ENCODE data around the gene RTN4R. TPM values are rescaled to one million over a fixed set of nuclear protein-coding genes. Genes with fewer than 3 reads are reported as not detected.

The RTN4R gene
- total RNA-seq, 4 donors from 2014 or later: 5.0 to 12.9 TPM; not detected in 2

DNA sequence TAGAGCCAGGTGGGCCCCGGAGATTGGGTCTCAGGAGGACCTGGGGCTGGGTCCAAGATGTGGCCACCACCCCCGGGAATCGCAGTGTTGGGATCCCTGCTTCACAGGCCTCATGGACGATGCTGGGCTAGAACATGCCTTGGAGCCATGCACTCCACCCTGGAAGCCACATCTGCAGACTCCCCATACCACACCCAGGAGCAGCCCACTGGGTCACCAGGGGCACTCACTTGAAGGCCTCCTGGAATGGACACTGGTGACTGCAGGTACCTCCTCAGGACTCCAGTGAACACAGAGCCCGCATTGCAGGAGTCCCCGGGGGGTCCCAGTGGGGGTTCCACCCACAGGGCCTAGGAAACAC lies 25.0 kb downstream of the RTN4R start:
- no peaks in the 10 kb centered on the region for H3K36me3 ChIP-seq
- peaks cover 0 to 37% of the 10 kb centered on the region in 2 donors for H3K4me1 ChIP-seq
- H3K27me3 ChIP-seq: no peaks in the 10 kb centered on the region
- no peak overlapping the region for H3K4me3 ChIP-seq
- no peak for DNase-seq
- H3K27ac ChIP-seq: no peak overlapping the region
- no peak for TF ChIP-seq POLR2A (IDR thresholded peaks at IDR 0.05)
- TF ChIP-seq, protein P1, sequence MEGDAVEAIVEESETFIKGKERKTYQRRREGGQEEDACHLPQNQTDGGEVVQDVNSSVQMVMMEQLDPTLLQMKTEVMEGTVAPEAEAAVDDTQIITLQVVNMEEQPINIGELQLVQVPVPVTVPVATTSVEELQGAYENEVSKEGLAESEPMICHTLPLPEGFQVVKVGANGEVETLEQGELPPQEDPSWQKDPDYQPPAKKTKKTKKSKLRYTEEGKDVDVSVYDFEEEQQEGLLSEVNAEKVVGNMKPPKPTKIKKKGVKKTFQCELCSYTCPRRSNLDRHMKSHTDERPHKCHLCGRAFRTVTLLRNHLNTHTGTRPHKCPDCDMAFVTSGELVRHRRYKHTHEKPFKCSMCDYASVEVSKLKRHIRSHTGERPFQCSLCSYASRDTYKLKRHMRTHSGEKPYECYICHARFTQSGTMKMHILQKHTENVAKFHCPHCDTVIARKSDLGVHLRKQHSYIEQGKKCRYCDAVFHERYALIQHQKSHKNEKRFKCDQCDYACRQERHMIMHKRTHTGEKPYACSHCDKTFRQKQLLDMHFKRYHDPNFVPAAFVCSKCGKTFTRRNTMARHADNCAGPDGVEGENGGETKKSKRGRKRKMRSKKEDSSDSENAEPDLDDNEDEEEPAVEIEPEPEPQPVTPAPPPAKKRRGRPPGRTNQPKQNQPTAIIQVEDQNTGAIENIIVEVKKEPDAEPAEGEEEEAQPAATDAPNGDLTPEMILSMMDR (IDR thresholded peaks at IDR 0.05): no peak
- intact Hi-C loops (cut with DNase I; ENCODE audit: low total_unique reads): no loop called here
- H3K9me3 ChIP-seq: no peaks in the 10 kb centered on the region

DNA sequence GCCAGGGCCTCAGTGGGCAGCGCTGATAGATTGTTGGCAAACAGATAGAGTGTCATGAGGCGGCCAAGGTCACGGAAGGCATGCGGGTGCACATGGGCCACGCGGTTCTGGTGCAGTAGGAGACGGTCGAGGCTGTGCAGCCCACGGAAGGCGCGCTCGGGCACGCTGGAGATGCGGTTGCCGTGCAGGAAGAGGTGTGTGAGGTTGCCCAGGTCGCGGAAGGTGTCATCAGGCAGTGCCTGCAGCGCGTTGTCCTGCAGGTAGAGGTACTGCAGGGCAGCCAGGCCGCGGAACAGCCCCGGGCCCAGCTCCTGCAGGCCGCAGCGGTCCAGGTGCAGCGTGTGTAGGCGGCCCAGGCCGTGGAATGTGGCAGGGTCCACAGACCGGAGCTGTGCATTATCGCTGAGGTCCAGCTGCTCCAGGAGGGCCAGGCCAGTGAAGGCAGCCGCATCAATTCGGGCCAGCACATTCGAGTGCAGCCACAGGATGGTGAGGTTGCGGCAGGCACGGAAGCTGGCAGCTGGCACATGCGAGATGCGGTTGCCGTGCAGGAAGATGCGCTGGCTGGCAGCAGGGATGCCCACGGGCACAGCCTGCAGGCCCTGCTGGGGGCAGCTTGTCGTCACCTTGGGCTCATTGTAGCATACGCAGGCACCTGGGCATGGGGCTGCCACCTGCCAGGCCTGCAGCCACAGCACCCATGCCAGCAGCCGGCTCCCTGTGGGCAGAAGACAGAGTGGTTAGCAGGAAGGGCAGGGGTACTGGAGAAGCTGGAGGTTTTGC lies 25.5 kb downstream of the RTN4R start:
- TF ChIP-seq, protein P1 (IDR thresholded peaks at IDR 0.05): no peak
- TF ChIP-seq POLR2A (IDR thresholded peaks at IDR 0.05): no peak
- DNase-seq: no peak
- Histone ChIP-seq H3K9me3 (no peaks in the 10 kb centered on the region), H3K27ac (no peak overlapping the region), H3K4me1 (peaks cover 0 to 37% of the 10 kb centered on the region in 2 donors), H3K4me3 (no peak overlapping the region), H3K27me3 (no peaks in the 10 kb centered on the region), H3K36me3 (no peaks in the 10 kb centered on the region)
- intact Hi-C loops (cut with DNase I; ENCODE audit: low total_unique reads): no loop called here

DNA sequence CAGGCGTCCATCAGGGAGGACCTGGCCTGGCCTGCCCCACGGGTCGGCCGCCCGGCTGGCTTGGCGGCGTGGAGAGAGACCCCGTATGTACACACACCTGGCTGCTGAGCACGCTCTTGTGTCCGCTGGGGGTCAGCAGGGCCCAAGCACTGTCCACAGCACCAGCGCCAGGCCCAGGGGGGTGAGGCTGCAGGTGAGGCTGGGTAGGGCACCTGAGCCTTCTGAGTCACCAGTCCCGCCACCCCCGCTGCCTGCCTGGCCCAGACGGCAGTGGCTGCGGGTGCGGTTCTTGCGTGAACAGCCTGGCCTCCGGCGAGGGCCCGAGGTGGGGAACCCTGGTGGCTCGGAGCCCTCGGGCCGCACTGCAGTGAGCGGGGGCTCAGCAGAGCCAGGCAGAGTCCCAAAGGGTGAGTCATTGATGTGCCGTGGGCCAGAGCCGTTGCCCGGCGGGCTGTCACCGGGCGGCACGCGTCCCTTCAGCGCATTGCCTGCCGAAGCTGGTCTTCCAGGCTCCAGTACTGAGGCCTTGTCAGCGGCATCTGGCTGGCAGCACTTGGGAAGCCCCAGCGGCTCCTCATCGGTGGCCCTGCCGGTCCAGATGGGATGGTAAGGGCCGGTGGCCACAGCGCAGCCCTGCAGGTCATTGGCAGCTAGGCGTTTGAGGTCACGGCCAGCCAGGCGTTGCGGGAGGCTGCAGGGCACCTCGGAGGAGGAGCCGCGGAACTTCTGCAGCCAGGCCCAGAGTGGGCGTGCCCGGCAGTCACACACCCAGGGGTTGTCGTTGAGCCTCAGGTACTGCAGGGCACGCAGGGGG lies 26.3 kb downstream of the RTN4R start:
- intact Hi-C loops (cut with DNase I; ENCODE audit: low total_unique reads): no loop called here
- no peak for TF ChIP-seq POLR2A (IDR thresholded peaks at IDR 0.05)
- TF ChIP-seq, protein P1 (IDR thresholded peaks at IDR 0.05): no peak

DNA sequence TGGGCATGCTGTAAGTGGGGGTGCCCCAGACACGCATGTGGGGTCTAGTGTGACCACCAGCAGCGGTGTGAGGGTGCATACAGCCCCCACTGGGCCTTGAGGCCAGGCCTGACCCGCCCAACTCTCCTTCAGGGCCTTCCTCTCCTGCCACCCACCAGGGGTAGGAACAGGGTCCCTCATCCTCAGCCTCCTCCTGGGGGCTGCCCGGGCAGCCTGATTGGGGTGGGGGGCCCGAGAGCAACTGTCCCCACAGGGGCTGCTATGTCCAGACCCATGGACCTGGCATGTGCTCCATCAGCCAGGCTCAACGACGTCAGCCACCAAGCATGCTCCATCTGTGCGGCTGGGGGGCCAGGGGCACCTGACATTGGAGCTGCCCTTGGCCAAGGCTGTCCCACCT lies 27.2 kb downstream of the RTN4R start:
- no peaks in the 10 kb centered on the region for H3K27me3 ChIP-seq
- H3K4me3 ChIP-seq: no peak overlapping the region
- H3K4me1 ChIP-seq: peaks cover 0 to 37% of the 10 kb centered on the region in 2 donors
- no peak for DNase-seq
- intact Hi-C loops (cut with DNase I; ENCODE audit: low total_unique reads): no loop called here
- H3K9me3 ChIP-seq: no peaks in the 10 kb centered on the region
- peak overlapping the region; percentile 75 to 78 for H3K27ac ChIP-seq
- H3K36me3 ChIP-seq: no peaks in the 10 kb centered on the region
- TF ChIP-seq, protein P1 (IDR thresholded peaks at IDR 0.05): no peak
- TF ChIP-seq POLR2A (IDR thresholded peaks at IDR 0.05): no peak

More for the DNA sequence above, 26.3 kb downstream of the RTN4R start:
- Histone ChIP-seq H3K4me1 (peaks cover 0 to 37% of the 10 kb centered on the region in 2 donors), H3K27ac (peak overlapping the region in 1 of 2 donors; percentile 78), H3K27me3 (no peaks in the 10 kb centered on the region), H3K9me3 (no peaks in the 10 kb centered on the region), H3K4me3 (no peak overlapping the region), H3K36me3 (no peaks in the 10 kb centered on the region)
- DNase-seq: no peak

DNA sequence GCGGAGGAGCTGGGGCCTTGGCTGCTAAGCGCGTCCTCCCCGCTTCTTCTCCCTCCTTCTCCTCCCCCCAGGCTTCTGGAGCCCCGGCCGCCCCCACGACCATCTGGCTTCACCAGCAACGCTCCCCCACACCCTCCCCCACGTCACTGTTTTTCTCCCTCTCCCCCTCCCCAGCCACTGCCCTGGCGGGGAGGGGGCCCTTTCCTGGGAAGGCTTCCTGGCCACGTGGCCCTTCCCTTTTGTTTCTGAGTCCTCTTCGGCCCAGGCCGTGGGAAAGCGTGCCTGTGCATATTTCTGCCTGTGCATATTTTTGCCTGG lies 27.7 kb downstream of the RTN4R start:
- H3K4me1 ChIP-seq: peaks cover 0 to 37% of the 10 kb centered on the region in 2 donors
- intact Hi-C loops (cut with DNase I; ENCODE audit: low total_unique reads): no loop called here
- H3K27me3 ChIP-seq: no peaks in the 10 kb centered on the region
- no peak overlapping the region for H3K4me3 ChIP-seq
- H3K36me3 ChIP-seq: no peaks in the 10 kb centered on the region
- H3K9me3 ChIP-seq: no peaks in the 10 kb centered on the region
- TF ChIP-seq POLR2A (IDR thresholded peaks at IDR 0.05): no peak
- TF ChIP-seq, protein P1 (IDR thresholded peaks at IDR 0.05): no peak
- DNase-seq: peak; percentile 64 to 78
- H3K27ac ChIP-seq: peak overlapping the region; percentile 75 to 78

All from uterus (tissue), 4 donors.